H7 (cell line): ENCODE data around the gene CTAG2. TPM values are rescaled to one million over a fixed set of nuclear protein-coding genes. Genes with fewer than 3 reads are reported as not detected.
A peak's percentile ranks its signal among the peaks of the same experiment; 100 is the strongest.
"Not testable (repeated sequence)": the region's sequence is repeated elsewhere in the genome, so short reads cannot be mapped to it uniquely, and the experiment has no call there.

Source experiments
- DNase-seq: peaks from one replicate; pipeline ENCODE4 v3.0.0; 2012
- H3K27me3 ChIP-seq: 2 replicates; pipeline ENCODE4 v1.6.0; 2011; ENCODE audit warnings: mild to moderate bottlenecking, low read length; ENCODE audit not compliant: control insufficient read depth, insufficient read depth
- H3K36me3 ChIP-seq: replicated peaks from 2 replicates; pipeline ENCODE4 v1.5.1; 2011; ENCODE audit warnings: low read length; ENCODE audit not compliant: control insufficient read depth, insufficient read depth
- H3K4me3 ChIP-seq: 2 replicates; pipeline ENCODE4 v1.5.1; 2011; ENCODE audit warnings: low read depth, mild to moderate bottlenecking, control low read depth, low read length, moderate library complexity; ENCODE audit not compliant: insufficient read depth
- total RNA-seq: library from RNA; depleted of rRNA; stranded (reverse); fragments of >200 nt; shearing (Covaris generic); gene quantifications from 2 replicates; pipeline ENCODE4 v1.2.3, GENCODE V29; 2014

Gene CTAG2
- total RNA-seq, 1 experiment from 2014 or later, result not detected

DNA sequence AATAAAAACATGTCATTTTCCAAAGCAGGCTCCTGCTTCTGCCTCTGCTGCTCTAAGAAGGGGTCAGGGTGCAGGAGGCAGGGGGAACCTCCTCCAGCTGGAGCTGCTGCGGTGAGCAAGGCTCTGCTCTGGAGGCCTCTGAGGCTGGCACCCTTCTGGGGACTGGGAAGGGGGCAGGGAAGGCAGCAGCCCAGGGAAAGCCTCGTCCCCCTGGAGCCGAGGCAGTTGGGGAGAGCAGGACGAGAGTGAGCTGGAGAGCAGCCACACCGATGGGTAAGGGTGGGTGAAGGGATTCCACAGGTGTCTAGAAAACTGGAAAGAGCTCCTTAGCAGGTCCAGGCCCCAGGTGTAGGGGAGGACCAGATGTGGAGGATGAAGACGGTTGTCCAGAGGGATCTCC is 2.0 kb upstream of the CTAG2 start:
- Histone ChIP-seq H3K36me3 (no peaks in the 10 kb centered on the region), H3K4me3 (no peak overlapping the region), H3K27me3 (no peaks in the 10 kb centered on the region)
- DNase-seq, result no peak

DNA sequence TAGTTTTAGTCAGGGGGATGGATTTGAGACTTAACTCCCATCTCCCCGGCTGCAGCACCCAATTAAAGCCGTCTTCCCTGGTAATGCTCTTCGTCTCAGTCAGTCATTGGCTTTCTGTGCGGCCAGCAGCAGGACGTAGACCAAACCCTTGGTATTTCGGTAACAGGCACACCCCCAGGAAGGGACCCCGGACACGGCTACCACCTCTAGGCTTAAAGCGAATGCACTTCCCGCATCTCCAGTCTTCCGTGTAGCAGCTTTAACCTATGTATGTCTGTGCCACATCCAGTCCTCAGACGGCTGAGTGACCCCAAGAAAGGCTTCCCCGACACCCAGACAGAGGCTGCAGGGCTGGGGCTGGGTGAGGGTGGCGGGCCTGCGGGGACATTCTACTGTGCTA is 1.5 kb upstream of the CTAG2 start:
- Histone ChIP-seq H3K36me3 (no peaks in the 10 kb centered on the region), H3K27me3 (no peaks in the 10 kb centered on the region), H3K4me3 (no peak overlapping the region)
- no peak for DNase-seq

DNA sequence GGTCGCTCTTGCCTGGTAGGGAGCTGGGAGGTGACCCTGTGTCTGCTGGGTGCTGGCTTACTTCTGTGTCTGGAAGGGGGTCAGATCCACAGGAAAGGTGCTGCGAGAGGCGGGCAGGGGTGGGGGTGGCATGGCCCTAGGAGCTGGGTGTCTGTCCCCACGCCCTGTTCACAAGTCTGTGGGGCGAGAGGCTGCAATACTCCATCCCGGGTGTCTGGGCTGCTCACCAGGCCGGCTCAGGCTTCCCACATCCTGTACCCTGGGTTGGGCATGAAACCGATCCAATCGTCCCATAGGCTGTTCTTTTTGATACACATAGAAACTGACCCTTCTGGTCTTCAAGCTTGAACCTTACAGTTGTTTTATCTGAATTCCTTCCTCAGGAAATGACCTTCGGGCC is 993 bp upstream of the CTAG2 start:
- Histone ChIP-seq H3K36me3 (no peaks in the 10 kb centered on the region), H3K4me3 (no peak overlapping the region), H3K27me3 (no peaks in the 10 kb centered on the region)
- peak; percentile 36 for DNase-seq

DNA sequence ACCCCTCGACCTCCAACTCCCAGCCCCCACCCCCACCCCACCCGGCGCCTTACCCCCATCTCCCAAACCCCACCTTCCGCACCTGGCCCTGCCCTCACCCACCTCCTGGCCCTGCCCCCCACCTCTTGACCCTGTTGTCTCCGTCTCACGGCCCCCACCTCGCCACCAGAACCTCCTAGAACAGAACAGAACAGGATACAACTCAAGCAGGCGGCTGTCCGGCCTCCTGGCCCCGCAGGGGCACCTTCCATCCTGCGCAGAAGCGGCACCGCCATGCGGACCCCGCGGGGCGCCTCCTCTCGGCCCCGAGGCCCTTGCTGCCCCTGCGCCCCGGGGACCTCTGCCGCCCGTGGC is 354 bp downstream of the CTAG2 start:
- DNase-seq, result peak; percentile 16
- no peaks in the 10 kb centered on the region for H3K27me3 ChIP-seq
- no peak overlapping the region for H3K4me3 ChIP-seq
- H3K36me3 ChIP-seq, result no peaks in the 10 kb centered on the region

DNA sequence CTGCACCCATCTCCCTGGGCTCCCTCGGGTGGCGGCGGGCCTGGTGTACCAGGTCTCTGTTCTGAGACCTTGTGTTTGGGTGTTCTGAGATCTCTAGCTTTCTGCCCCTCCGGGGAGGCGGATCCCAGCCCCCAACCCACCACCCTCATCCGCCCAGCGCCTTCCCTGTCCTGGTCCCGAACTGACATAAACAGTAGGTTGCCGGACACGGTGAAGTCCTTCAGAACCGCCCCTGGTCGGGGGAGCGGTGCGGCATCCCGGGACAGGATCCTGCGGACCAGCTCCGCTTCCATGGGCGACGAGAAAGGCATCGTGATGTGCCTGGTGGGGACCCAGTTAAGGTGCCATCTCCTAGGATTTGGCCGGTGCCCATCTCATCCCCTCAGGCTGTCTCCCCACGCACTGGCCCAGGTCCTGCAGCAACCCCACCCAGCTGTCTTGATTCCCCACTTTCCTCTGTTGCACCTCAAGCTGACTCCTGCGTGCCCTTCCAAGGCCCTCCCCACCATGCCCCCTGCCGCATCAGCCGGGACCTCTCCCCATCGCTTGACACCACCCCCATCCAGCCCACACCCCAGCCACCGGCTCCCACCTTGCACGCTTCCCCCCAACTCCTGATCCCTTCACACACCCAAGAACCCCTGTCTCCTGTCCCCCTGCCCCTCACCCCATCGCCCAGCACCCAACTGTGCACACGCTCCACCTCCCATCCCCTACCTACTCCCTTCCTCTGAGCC is 900 bp downstream of the CTAG2 start:
- H3K27me3 ChIP-seq, result no peaks in the 10 kb centered on the region
- DNase-seq, result peak; percentile 51
- no peaks in the 10 kb centered on the region for H3K36me3 ChIP-seq
- no peak overlapping the region for H3K4me3 ChIP-seq

DNA sequence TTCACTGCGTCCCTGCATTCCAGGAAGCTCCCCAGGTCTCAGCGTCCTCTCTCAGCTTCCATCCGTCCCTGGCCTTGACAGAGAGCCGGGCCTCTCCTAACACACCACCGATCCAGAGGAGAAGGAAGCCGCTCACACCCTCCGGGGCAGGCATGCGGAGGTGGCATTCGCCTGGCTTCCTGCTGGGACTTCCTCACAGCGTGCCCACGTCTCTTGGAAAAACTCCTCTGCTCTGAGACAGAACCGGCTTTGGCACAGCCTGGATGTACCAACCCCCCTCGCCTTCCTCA is 3.2 kb downstream of the CTAG2 start:
- H3K4me3 ChIP-seq, result no peak overlapping the region
- no peaks in the 10 kb centered on the region for H3K36me3 ChIP-seq
- no peaks in the 10 kb centered on the region for H3K27me3 ChIP-seq
- DNase-seq, result no peak

DNA sequence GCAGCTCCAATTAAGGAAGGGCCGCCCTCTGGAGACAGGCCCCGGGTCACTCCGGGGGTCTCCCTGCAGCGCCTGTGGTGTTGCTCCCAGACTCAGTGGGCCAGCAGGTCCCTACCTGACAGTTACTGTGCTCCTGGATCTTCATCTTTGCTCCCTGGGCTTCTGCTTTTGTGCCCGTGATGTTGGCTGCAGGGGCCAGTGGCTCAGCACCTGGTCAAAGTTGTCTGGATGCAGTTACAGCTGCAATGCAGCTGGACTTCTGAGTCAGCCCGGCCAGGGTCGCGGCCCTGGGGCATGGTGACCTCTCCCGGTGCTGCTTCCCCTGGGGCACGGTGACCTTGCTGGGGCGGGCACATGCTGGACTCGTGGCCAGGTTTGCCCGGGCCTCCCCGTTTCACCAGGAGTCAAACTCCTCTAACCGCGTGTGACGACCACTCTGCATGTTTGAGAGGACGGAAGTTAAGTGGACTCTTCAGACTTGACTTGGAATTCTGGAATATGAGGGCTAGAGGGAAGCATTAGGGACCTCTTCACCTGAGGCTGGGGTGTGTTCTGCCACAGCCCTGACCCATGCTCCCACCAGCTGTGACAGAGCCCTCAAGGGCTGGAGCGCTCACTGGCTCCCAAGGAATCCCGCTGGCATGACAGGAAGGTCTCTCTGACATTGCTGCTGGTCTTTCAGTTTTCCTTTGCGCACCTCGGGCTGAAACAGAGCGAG is 3.7 kb downstream of the CTAG2 start:
- Histone ChIP-seq H3K27me3 (no peaks in the 10 kb centered on the region), H3K36me3 (no peaks in the 10 kb centered on the region), H3K4me3 (no peak overlapping the region)
- peak; percentile 40 for DNase-seq

DNA sequence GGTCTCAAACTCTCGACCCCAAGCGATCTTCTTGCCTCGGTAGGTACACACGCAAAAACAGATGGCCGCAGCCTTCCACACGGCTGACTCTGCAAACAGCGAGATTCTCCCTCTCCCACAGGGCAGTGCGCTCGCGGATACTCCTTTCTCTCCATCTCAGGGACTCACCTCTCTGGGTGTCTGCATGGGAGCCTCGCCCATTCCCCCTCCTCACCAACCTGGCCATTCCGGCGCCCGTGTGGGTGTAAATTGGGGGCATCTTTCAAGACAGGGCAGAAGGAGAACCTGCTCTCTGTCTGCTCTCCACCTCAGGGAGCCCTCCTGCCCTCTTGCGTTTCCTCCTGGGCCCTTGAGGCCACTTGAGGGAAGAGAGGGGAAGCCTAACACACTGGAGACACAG is 4.4 kb downstream of the CTAG2 start:
- no peaks in the 10 kb centered on the region for H3K27me3 ChIP-seq
- no peak for DNase-seq
- no peak overlapping the region for H3K4me3 ChIP-seq
- no peaks in the 10 kb centered on the region for H3K36me3 ChIP-seq

DNA sequence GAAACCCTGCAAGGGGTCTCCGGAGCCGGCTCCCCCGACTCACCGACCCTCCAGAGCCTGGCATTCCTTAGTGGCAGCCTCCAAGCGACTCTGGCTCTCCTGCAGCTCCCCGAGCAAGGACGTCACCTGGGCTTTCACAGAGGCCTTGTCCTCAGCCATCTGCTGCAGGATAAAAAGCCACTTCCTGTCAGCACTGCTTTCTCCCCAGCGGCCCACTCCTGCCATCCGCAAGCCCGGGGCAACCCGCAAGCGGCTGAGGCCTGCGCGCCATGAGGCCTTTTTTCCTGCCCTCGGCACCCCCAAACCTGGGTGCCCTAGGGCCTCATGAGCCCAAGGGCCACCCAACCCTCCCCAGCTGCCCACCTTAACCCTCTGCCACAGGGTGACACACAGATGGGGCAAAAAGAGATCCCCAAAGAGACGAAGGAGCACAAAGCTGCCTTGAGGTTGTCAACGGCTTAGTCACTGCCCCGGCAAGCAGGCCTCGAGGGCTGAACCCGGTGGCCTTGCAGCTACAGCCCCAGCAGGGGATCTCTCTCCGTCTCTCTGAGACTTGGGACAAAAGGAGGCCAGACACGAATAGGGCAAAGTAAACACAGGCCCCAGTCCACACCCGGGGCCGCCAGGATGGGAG is 7.5 kb downstream of the CTAG2 start:
- DNase-seq, H3K36me3 ChIP-seq, H3K27me3 ChIP-seq, H3K4me3 ChIP-seq: not testable (repeated sequence)

DNA sequence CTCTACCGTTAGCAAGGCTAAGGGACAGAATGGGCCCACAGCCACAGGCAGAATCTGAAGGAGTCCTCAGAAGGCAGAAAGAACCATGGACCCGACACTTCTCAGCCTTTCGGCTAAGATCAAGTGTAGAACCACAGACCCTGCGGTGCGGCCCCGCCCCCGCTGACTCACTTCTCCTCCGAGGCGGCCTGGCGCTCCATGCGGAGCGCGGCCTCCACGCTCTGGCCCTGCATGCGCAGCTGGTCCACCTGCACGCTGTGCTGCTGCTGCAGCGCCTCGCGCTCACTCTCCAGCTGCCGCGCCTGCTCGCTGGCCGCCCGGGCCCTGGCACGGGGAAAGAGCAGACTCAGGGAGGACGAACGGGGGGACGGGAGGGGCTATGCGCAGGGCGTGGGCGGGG is 9.7 kb downstream of the CTAG2 start:
- H3K36me3 ChIP-seq, DNase-seq, H3K4me3 ChIP-seq, H3K27me3 ChIP-seq: not testable (repeated sequence)

DNA sequence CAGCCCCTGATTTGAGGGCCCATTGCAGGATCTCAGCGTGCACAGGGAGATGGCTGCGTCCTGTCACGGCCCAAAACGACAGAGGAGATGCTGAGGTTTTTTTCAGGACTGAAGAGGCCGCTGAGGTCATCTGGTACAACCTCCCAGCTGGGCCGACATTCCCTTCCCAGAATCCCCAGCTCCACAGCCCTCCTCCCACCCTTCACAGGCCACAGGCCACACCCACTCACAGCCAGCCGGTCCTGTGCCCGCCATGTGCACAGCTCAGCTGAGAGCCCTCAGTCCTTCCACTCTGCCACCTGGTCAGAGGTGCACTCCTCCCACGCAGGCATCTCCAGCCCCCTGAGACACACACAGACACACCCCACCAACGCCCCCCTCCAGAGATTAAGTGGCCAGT is 11.6 kb downstream of the CTAG2 start:
- not testable (repeated sequence) for H3K4me3 ChIP-seq, H3K27me3 ChIP-seq, DNase-seq, H3K36me3 ChIP-seq

DNA sequence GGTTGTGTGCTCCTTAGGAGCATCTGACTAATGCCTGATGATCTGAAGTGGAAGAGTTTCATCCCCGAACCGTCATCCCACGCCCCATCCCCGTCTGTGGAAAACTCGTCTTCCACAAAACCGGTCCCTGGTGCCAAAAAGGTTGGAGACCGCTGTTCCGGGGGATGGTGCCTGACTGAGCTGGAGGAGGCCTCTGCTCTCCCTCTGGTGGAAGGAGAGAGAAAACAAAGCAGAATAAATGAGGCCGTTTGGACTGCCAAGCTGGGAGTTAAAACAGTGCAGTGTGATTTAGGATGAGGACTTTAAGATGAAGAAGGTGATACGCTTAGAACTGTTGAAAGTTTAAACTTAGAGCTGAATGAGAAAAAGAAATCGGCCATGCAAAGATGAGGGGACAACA is 19.7 kb downstream of the CTAG2 start:
- not testable (repeated sequence) for H3K4me3 ChIP-seq, H3K36me3 ChIP-seq, H3K27me3 ChIP-seq, DNase-seq

DNA sequence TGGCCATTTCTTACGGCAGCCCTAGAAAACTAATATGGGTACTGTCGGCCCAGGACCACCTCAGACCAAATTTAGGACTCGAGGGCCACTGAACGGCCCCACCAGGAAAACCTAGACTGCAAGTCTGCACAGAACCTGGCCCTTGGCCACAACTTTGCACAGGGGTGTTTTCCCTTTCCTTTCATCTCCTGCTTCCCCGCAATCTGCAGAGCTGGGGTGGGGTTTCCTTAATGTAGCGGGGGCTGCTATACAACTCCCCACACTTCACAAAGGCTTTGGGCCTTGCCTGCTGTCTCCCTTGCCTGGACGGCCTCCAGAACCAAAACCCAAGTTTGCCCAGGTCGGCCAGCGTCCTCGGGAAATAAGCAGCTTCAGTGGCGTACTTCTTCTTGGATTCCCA is 22.4 kb downstream of the CTAG2 start:
- DNase-seq, H3K4me3 ChIP-seq, H3K27me3 ChIP-seq, H3K36me3 ChIP-seq: not testable (repeated sequence)

DNA sequence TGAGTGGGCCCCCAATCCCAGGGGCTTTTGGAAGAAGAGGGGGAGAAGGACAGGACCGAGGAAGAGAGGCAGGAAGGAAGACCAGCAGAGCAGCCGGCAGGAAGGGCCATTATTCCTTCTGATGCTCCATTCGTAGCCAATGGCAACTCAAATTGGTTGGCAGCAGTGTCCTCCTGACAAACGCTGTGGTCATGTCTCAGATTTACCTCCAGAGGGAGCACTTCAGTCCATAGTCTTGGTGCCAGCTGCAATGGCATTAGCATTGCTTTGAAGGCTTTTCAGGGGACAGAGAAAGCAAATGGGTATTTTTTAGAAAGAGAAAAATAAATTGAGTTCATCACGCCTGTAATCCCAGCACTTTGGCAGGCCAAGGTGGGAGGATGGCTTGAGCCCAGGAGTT is 24.4 kb downstream of the CTAG2 start:
- DNase-seq, H3K27me3 ChIP-seq, H3K4me3 ChIP-seq, H3K36me3 ChIP-seq: not testable (repeated sequence)

DNA sequence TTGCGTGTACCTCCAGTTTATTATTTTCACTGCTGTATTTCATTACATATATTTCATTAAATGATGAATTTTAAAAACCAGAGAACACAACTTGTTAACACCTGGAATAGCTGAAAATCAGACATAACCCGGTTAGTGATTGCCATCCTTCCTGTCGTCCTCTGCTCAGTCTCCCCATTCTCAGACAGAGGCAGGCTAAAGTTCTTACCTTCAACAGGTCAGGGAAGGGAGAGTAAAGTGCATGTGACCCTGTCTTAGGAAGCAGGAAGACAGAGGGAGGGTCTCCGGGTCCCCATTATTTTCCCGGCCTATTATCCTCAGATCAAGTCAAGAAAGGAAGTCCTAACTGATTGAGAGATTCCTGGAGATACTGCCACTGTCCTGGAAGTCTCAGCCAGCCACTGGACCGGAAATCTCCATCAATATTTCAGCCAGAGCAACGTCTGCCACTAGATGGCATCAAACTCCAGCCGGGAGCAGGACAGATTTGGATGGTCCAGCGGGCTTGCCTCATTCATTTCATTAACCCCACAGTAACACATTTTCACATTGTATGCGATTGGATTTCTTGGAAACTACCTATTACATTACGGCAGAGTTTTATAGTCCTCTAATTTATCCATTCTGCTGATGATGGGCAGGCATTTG is 32.5 kb downstream of the CTAG2 start:
- DNase-seq, H3K27me3 ChIP-seq, H3K4me3 ChIP-seq, H3K36me3 ChIP-seq: not testable (repeated sequence)
